WTC11 (cell line): ENCODE data around the gene FAM227A. TPM values are rescaled to one million over a fixed set of nuclear protein-coding genes. Genes with fewer than 3 reads are reported as not detected.

ENCODE experiments used
- ATAC-seq: fragments of 200-7000 bp; cut with Tn5 transposase; 2 replicates; pipeline ENCODE4 v1.10.0; 2021; ENCODE audit warnings: mild to moderate bottlenecking, moderate library complexity
- CTCF ChIA-PET: fragments of 300-600 bp; sonication (Branson Sonifier 250); formaldehyde crosslinking; loops from one replicate; lab custom pipeline; 2021; ENCODE audit warnings: antibody characterized with exemption; lab: Charles Lee
- POLR2A ChIA-PET: fragments of 350-600 bp; sonication (Branson Sonifier 250); formaldehyde crosslinking; loops from one replicate; lab custom pipeline; 2021; ENCODE audit warnings: antibody characterized with exemption; lab: Charles Lee
- DNase-seq: peaks from one replicate; pipeline ENCODE4 v3.0.0; 2021; ENCODE audit warnings: low spot score
- H3K27ac Mint-ChIP-seq: 2 replicates; pipeline ENCODE4 v1.8.0; 2021; ENCODE audit warnings: mixed read lengths
- H3K27me3 Mint-ChIP-seq: 2 replicates; pipeline ENCODE4 v1.8.0; 2021; ENCODE audit warnings: low read depth, mild to moderate bottlenecking, moderate library complexity, mixed read lengths
- H3K36me3 Mint-ChIP-seq: 2 replicates; pipeline ENCODE4 v1.8.0; 2021; ENCODE audit warnings: mixed read lengths
- H3K4me1 Mint-ChIP-seq: 2 replicates; pipeline ENCODE4 v1.8.0; 2022; ENCODE audit warnings: mixed read lengths
- H3K4me3 Mint-ChIP-seq: 2 replicates; pipeline ENCODE4 v1.8.0; 2021; ENCODE audit warnings: mild to moderate bottlenecking, moderate library complexity, mixed read lengths
- H3K9me3 Mint-ChIP-seq: 2 replicates; pipeline ENCODE4 v1.8.0; 2021; ENCODE audit warnings: mixed read lengths
- AR ChIP-seq: fragments of 250-450 bp; sonication (Bioruptor Pico); IDR thresholded peaks from 2 replicates; pipeline ENCODE4 v1.9.0; 2021; ENCODE audit warnings: mild to moderate bottlenecking
- ELF4 ChIP-seq: sonication (generic); formaldehyde crosslinking; IDR thresholded peaks from 2 replicates; pipeline ENCODE4 v1.8.1; 2022; ENCODE audit warnings: low read depth, mild to moderate bottlenecking, moderate library complexity, missing genetic modification reagents
- EMX1 ChIP-seq: fragments of 250-450 bp; sonication (Bioruptor Pico); IDR thresholded peaks from 2 replicates; pipeline ENCODE4 v1.8.0; 2021; ENCODE audit warnings: mild to moderate bottlenecking
- ESRRA ChIP-seq: sonication (generic); formaldehyde crosslinking; IDR thresholded peaks from 2 replicates; pipeline ENCODE4 v1.8.1; 2022; ENCODE audit warnings: mild to moderate bottlenecking, missing genetic modification reagents, borderline replicate concordance
- ETV6 ChIP-seq: sonication (generic); formaldehyde crosslinking; IDR thresholded peaks from 2 replicates; pipeline ENCODE4 v1.8.1; 2022; ENCODE audit warnings: mild to moderate bottlenecking, missing genetic modification reagents
- FOXJ3 ChIP-seq: sonication (generic); formaldehyde crosslinking; IDR thresholded peaks from 2 replicates; pipeline ENCODE4 v1.9.0; 2021; ENCODE audit warnings: missing genetic modification reagents, mild to moderate bottlenecking, borderline replicate concordance
- FOXP4 ChIP-seq: sonication (generic); formaldehyde crosslinking; IDR thresholded peaks from 2 replicates; pipeline ENCODE4 v1.8.0; 2022; ENCODE audit warnings: mild to moderate bottlenecking, missing genetic modification reagents
- GABPB1 ChIP-seq: sonication (generic); formaldehyde crosslinking; IDR thresholded peaks from 2 replicates; pipeline ENCODE4 v1.8.1; 2023; ENCODE audit warnings: mild to moderate bottlenecking, missing genetic modification reagents
- GTF2I ChIP-seq: fragments of 250-450 bp; sonication (Bioruptor Pico); conservative IDR thresholded peaks from 2 replicates; pipeline ENCODE4 v1.4.0; 2021; ENCODE audit warnings: mild to moderate bottlenecking
- HMGXB4 ChIP-seq: sonication (generic); formaldehyde crosslinking; IDR thresholded peaks from 2 replicates; pipeline ENCODE4 v1.8.1; 2023; ENCODE audit warnings: mild to moderate bottlenecking, moderate library complexity, missing genetic modification reagents
- JAZF1 ChIP-seq: fragments of 250-450 bp; sonication (Bioruptor Pico); IDR thresholded peaks from 2 replicates; pipeline ENCODE4 v1.9.0; 2021; ENCODE audit warnings: moderate library complexity, mild to moderate bottlenecking, inconsistent platforms
- SP1 ChIP-seq: sonication (generic); formaldehyde crosslinking; conservative IDR thresholded peaks from 2 replicates; pipeline ENCODE4 v1.8.1; 2022; ENCODE audit warnings: missing genetic modification reagents
- ZBTB43 ChIP-seq: sonication (generic); formaldehyde crosslinking; IDR thresholded peaks from 2 replicates; pipeline ENCODE4 v1.8.1; 2023; ENCODE audit warnings: mild to moderate bottlenecking, missing genetic modification reagents
- ZNF121 ChIP-seq: sonication (generic); formaldehyde crosslinking; IDR thresholded peaks from 2 replicates; pipeline ENCODE4 v1.8.0; 2023; ENCODE audit warnings: missing genetic modification reagents
- ZNF219 ChIP-seq: sonication (generic); formaldehyde crosslinking; IDR thresholded peaks from 2 replicates; pipeline ENCODE4 v1.8.0; 2023; ENCODE audit warnings: missing genetic modification reagents, mild to moderate bottlenecking, borderline replicate concordance
- ZNF232 ChIP-seq: sonication (generic); formaldehyde crosslinking; IDR thresholded peaks from 2 replicates; pipeline ENCODE4 v1.8.0; 2022; ENCODE audit warnings: mild to moderate bottlenecking, missing genetic modification reagents
- ZNF317 ChIP-seq: sonication (generic); formaldehyde crosslinking; IDR thresholded peaks from 2 replicates; pipeline ENCODE4 v1.8.1; 2023; ENCODE audit warnings: low read depth, mild to moderate bottlenecking, moderate library complexity, missing genetic modification reagents, borderline replicate concordance
- total RNA-seq: library from RNA; stranded (reverse); gene quantifications from 3 replicates; pipeline ENCODE4 v1.2.3, GENCODE V29; 2021
- TF ChIP-seq, protein P1 (sequence below): fragments of 250-450 bp; sonication (Bioruptor Pico); conservative IDR thresholded peaks from 2 replicates; pipeline ENCODE4 v1.9.0; 2021; ENCODE audit warnings: mild to moderate bottlenecking
- TF ChIP-seq, protein P2 (sequence below): sonication (generic); formaldehyde crosslinking; IDR thresholded peaks from 2 replicates; pipeline ENCODE4 v1.8.0; 2023; ENCODE audit warnings: missing genetic modification reagents
- TF ChIP-seq, protein P3 (sequence below): fragments of 200-600 bp; IDR thresholded peaks from 2 replicates; pipeline ENCODE4 v1.8.0; 2022; ENCODE audit warnings: antibody characterized with exemption
- TF ChIP-seq, protein P4 (sequence below): sonication (generic); formaldehyde crosslinking; IDR thresholded peaks from 2 replicates; pipeline ENCODE4 v1.8.0; 2022; ENCODE audit warnings: mild to moderate bottlenecking, missing genetic modification reagents
- TF ChIP-seq, protein P5 (sequence below): sonication (generic); formaldehyde crosslinking; IDR thresholded peaks from 2 replicates; pipeline ENCODE4 v1.8.1; 2022; ENCODE audit warnings: low read depth, missing genetic modification reagents, borderline replicate concordance

FAM227A gene
- total RNA-seq, 1 experiment from 2014 or later, result 3.8 TPM

DNA sequence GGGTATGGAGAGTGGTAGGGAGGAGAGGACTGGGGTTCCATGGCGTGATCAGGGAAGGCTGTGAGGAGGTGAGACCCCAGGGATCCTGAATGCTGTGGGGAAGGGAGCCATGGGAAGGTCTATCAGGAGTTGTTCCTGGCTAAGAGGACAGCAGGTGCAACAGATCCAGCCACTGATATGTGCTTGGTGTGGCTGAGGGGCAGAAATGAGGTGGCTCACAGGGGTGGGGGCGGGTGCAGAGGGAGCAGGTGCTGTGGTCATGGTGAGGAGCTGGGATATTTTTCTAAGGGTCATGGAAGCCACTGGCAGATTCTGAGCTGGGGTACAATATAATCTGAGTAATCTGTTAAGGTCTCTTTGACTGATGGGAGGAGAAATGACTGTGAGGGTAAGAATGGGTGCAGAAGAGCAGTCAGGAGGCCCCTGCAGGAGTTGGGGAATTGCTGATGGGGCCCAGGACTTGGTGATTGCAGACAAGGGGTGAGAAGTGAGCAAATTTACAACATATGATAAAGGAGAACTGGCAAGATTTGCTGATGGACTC lies 54.9 kb downstream of the FAM227A start:
- CTCF ChIA-PET, result no interaction called here
- POLR2A ChIA-PET, result no interaction called here
- no peak overlapping the region for H3K4me3 Mint-ChIP-seq
- H3K4me1 Mint-ChIP-seq, result no peaks in the 10 kb centered on the region
- DNase-seq (no peak), ATAC-seq (no peak)
- H3K9me3 Mint-ChIP-seq, result no peaks in the 10 kb centered on the region
- TF ChIP-seq HMGXB4 (CRISPR knock-in tag) (no peak), ZNF219 (CRISPR knock-in tag) (no peak), ELF4 (CRISPR knock-in tag) (no peak), GTF2I (no peak), SP1 (no peak), ZBTB43 (CRISPR knock-in tag) (no peak), FOXP4 (CRISPR knock-in tag) (no peak), JAZF1 (CRISPR knock-in tag) (no peak), ETV6 (CRISPR knock-in tag) (no peak), ZNF121 (no peak)
- TF ChIP-seq, protein P1, sequence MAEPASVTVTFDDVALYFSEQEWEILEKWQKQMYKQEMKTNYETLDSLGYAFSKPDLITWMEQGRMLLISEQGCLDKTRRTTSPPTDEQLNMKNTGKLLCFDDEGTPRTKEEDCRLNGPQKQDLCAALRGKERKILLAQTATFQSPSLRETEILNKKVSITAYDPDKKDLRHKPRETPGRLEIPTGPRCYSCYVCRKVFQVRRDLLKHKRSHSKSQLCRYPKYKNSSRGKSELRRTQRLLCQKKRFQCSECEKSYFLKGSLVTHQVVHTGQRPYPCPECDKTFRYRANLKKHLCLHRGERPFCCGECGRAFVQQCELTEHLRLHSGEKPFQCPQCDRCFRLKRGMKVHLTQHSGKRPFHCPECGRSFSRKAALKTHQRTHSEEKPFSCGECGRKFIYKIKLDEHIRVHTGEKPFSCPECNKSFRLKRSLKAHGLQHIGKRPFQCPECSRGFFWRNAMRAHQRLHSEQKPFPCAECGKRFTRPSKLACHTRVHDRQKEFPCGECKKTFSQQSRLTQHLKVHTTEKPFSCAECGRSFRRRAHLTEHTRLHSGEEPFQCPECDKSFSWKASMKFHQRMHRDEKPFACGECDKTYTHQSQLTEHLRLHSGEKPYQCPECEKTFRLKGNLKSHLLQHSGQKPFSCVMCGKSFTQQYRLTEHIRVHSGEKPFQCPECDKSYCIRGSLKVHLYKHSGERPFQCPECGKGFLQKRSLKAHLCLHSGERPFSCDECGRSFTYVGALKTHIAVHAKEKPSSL (CRISPR knock-in tag), result no peak
- TF ChIP-seq, protein P2, sequence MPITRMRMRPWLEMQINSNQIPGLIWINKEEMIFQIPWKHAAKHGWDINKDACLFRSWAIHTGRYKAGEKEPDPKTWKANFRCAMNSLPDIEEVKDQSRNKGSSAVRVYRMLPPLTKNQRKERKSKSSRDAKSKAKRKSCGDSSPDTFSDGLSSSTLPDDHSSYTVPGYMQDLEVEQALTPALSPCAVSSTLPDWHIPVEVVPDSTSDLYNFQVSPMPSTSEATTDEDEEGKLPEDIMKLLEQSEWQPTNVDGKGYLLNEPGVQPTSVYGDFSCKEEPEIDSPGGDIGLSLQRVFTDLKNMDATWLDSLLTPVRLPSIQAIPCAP (CRISPR knock-in tag), result no peak
- TF ChIP-seq, protein P3, sequence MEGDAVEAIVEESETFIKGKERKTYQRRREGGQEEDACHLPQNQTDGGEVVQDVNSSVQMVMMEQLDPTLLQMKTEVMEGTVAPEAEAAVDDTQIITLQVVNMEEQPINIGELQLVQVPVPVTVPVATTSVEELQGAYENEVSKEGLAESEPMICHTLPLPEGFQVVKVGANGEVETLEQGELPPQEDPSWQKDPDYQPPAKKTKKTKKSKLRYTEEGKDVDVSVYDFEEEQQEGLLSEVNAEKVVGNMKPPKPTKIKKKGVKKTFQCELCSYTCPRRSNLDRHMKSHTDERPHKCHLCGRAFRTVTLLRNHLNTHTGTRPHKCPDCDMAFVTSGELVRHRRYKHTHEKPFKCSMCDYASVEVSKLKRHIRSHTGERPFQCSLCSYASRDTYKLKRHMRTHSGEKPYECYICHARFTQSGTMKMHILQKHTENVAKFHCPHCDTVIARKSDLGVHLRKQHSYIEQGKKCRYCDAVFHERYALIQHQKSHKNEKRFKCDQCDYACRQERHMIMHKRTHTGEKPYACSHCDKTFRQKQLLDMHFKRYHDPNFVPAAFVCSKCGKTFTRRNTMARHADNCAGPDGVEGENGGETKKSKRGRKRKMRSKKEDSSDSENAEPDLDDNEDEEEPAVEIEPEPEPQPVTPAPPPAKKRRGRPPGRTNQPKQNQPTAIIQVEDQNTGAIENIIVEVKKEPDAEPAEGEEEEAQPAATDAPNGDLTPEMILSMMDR, result no peak
- no peaks in the 10 kb centered on the region for H3K27me3 Mint-ChIP-seq
- no peaks in the 10 kb centered on the region for H3K36me3 Mint-ChIP-seq
- no peak overlapping the region for H3K27ac Mint-ChIP-seq

DNA sequence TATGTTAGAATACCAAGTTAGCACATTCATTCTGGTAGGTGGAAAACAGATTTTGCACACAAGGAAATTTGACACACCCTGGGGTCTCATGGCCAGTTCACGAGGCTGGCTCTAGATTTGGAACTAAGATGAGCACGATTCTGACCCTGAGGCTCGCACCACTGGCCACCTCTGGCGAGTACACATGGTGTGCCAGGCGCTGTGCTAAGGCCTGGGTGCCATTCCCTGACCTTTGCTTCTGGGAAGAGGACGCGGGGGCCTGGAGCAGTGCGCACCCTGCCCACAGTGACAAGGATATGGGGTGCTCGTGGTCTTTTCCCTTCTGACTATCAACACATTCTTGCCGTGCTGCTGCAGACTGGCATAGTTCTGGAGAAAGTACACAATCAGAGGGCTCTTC lies 56.7 kb downstream of the FAM227A start:
- no peaks in the 10 kb centered on the region for H3K36me3 Mint-ChIP-seq
- no peak overlapping the region for H3K27ac Mint-ChIP-seq
- ATAC-seq (no peak), DNase-seq (no peak)
- H3K4me3 Mint-ChIP-seq, result no peak overlapping the region
- H3K27me3 Mint-ChIP-seq, result no peaks in the 10 kb centered on the region
- no peaks in the 10 kb centered on the region for H3K9me3 Mint-ChIP-seq
- POLR2A ChIA-PET, result no interaction called here
- CTCF ChIA-PET, result no interaction called here
- no peaks in the 10 kb centered on the region for H3K4me1 Mint-ChIP-seq
- TF ChIP-seq, protein P4, sequence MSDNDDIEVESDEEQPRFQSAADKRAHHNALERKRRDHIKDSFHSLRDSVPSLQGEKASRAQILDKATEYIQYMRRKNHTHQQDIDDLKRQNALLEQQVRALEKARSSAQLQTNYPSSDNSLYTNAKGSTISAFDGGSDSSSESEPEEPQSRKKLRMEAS (CRISPR knock-in tag), result no peak
- TF ChIP-seq, protein P5, sequence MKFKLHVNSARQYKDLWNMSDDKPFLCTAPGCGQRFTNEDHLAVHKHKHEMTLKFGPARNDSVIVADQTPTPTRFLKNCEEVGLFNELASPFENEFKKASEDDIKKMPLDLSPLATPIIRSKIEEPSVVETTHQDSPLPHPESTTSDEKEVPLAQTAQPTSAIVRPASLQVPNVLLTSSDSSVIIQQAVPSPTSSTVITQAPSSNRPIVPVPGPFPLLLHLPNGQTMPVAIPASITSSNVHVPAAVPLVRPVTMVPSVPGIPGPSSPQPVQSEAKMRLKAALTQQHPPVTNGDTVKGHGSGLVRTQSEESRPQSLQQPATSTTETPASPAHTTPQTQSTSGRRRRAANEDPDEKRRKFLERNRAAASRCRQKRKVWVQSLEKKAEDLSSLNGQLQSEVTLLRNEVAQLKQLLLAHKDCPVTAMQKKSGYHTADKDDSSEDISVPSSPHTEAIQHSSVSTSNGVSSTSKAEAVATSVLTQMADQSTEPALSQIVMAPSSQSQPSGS (CRISPR knock-in tag), result no peak
- TF ChIP-seq ZNF317 (CRISPR knock-in tag), result no peak
- TF ChIP-seq FOXJ3 (CRISPR knock-in tag), result no peak
- no peak for TF ChIP-seq GABPB1 (CRISPR knock-in tag)
- no peak for TF ChIP-seq EMX1
- TF ChIP-seq AR (CRISPR knock-in tag), result no peak
- TF ChIP-seq ESRRA (CRISPR knock-in tag), result no peak
- TF ChIP-seq ZNF232, result no peak
